HepG2 (cell line): ENCODE results near the gene TXNL4B. TPM values are rescaled to one million over a fixed set of nuclear protein-coding genes. Genes with fewer than 3 reads are reported as not detected.
A peak's percentile ranks its signal among the peaks of the same experiment; 100 is the strongest.

Experiments
- ATAC-seq: fragments of 200-7000 bp; cut with Tn5 transposase; 3 replicates; pipeline ENCODE4 v1.9.1; 2020; ENCODE audit warnings: mild to moderate bottlenecking, moderate library complexity
- BruUV-seq: library from RNA; stranded (reverse); fragments of 400-500 nt; replicated peaks from 2 replicates; lab custom pipeline; 2021; lab: Mats Ljungman, UMichigan
- CTCF ChIA-PET: fragments of 300-600 bp; formaldehyde crosslinking; extraction: SDS; loops from one replicate; lab custom pipeline; 2021; ENCODE audit warnings: low total read pairs, inconsistent platforms, low intra/inter-chr PET ratio; lab: Yijun Ruan, JAX
- POLR2A ChIA-PET: fragments of 350-600 bp; sonication (Branson Sonifier 250); formaldehyde crosslinking; loops from one replicate; lab custom pipeline; 2020; ENCODE audit warnings: antibody characterized with exemption, inconsistent platforms; lab: Yijun Ruan, JAX
- DNase-seq: peaks from one replicate; pipeline ENCODE4 v3.0.0-alpha.2; 2015; ENCODE audit warnings: low spot score
- FAIRE-seq: peaks from 3 replicates; lab custom pipeline; 2011; peaks lifted over from hg19 to GRCh38; lab: Jason Lieb, UNC
- H2AFZ ChIP-seq: one replicate; pipeline ENCODE4 v1.6.1; 2011; ENCODE audit warnings: low read length, inconsistent platforms
- H3K27ac ChIP-seq: fragments of 300-600 bp; 3 replicates; pipeline ENCODE4 v1.8.0; 2011; ENCODE audit warnings: mixed run types, mild to moderate bottlenecking, mixed read lengths, low read length, inconsistent platforms; ENCODE audit not compliant: insufficient read depth; ENCODE audit errors: extremely low read length
- H3K27me3 ChIP-seq, 2 experiments: fragments of 200-600 bp in 1 of 2; 2 replicates in 1 of 2; 3 replicates in 1 of 2; pipeline versions ENCODE4 v1.6.0 to v1.8.0; 2011; ENCODE audit warnings: low read length in 2 of 2, mild to moderate bottlenecking in 2 of 2, moderate library complexity in 2 of 2, inconsistent platforms in 1 of 2; ENCODE audit not compliant: insufficient read depth in 2 of 2, control insufficient read depth in 1 of 2
- H3K36me3 ChIP-seq, 2 experiments: fragments of 200-600 bp in 1 of 2; replicated peaks in 1 of 2; 2 replicates in 1 of 2; 3 replicates in 1 of 2; pipeline versions ENCODE4 v1.5.1 to v1.8.0; 2011; ENCODE audit warnings: low read length in 2 of 2, inconsistent platforms in 1 of 2; ENCODE audit not compliant: insufficient read depth in 2 of 2, control insufficient read depth in 1 of 2
- H3K4me1 ChIP-seq: 2 replicates; pipeline ENCODE4 v1.5.1; 2012; ENCODE audit warnings: low read length, inconsistent platforms; ENCODE audit not compliant: insufficient read depth
- H3K4me2 ChIP-seq: 2 replicates; pipeline ENCODE4 v1.6.0; 2011; ENCODE audit warnings: low read depth, low read length, inconsistent platforms
- H3K4me3 ChIP-seq, 3 experiments: fragments of 200-600 bp in 1 of 3; sonication (generic), shearing (Covaris generic) in 1 of 3; replicated peaks in 1 of 3; 2 replicates each; pipeline ENCODE4 v1.5.1; 2011 to 2016; ENCODE audit warnings: low read length in 3 of 3, inconsistent platforms in 2 of 3, low read depth in 2 of 3, mild to moderate bottlenecking in 2 of 3, control low read depth in 1 of 3, mixed read lengths in 1 of 3; ENCODE audit not compliant: insufficient read depth in 1 of 3
- H3K79me2 ChIP-seq: one replicate; pipeline ENCODE4 v1.6.1; 2011; ENCODE audit warnings: low read length, inconsistent platforms; ENCODE audit not compliant: insufficient read depth
- H3K9ac ChIP-seq: 2 replicates; pipeline ENCODE4 v1.6.0; 2011; ENCODE audit warnings: mild to moderate bottlenecking, low read depth, low read length, inconsistent platforms; ENCODE audit not compliant: insufficient read depth
- H3K9me3 ChIP-seq: 2 replicates; pipeline ENCODE4 v1.5.1; 2012; ENCODE audit warnings: mild to moderate bottlenecking, low read length
- H4K20me1 ChIP-seq: 2 replicates; pipeline ENCODE4 v1.6.0; 2011; ENCODE audit warnings: inconsistent platforms, mild to moderate bottlenecking, low read length, moderate library complexity; ENCODE audit not compliant: insufficient read depth
- BCL3 ChIP-seq: sonication (generic); formaldehyde crosslinking; IDR thresholded peaks from 2 replicates; pipeline ENCODE4 v1.5.1; 2020; ENCODE audit warnings: mild to moderate bottlenecking, missing genetic modification reagents, moderate library complexity
- CEBPB ChIP-seq: IDR thresholded peaks from 2 replicates; pipeline ENCODE4 v1.6.1; 2011; ENCODE audit warnings: low read depth, low read length, improper control_type of control experiment, borderline replicate concordance
- JUND ChIP-seq: sonication (generic); formaldehyde crosslinking; IDR thresholded peaks from 2 replicates; pipeline ENCODE4 v1.8.0; 2022; ENCODE audit warnings: mild to moderate bottlenecking, missing genetic modification reagents
- ONECUT2 ChIP-seq: sonication (generic); formaldehyde crosslinking; IDR thresholded peaks from 2 replicates; pipeline ENCODE4 v1.4.0; 2020; ENCODE audit warnings: missing genetic modification reagents
- PRPF4 ChIP-seq: fragments of 200-400 bp; formaldehyde crosslinking; IDR thresholded peaks from 2 replicates; pipeline ENCODE4 v1.6.1; 2016; ENCODE audit warnings: low read length, low read depth; ENCODE audit not compliant: poor library complexity, severe bottlenecking
- TBL1XR1 ChIP-seq: fragments of 150-350 bp; IDR thresholded peaks from 2 replicates; pipeline ENCODE4 v1.6.1; 2014; ENCODE audit warnings: borderline replicate concordance, low read length; ENCODE audit not compliant: partially characterized antibody
- ZBTB7A ChIP-seq: sonication (generic); formaldehyde crosslinking; IDR thresholded peaks from 2 replicates; pipeline ENCODE4 v1.8.0; 2022; ENCODE audit warnings: mild to moderate bottlenecking, missing genetic modification reagents
- ZFP82 ChIP-seq: sonication (generic); formaldehyde crosslinking; IDR thresholded peaks from 2 replicates; pipeline ENCODE4 v1.5.1; 2020; ENCODE audit warnings: mild to moderate bottlenecking, missing genetic modification reagents, borderline replicate concordance
- ZKSCAN8 ChIP-seq: IDR thresholded peaks from 2 replicates; pipeline ENCODE4 v1.6.1; 2016; ENCODE audit warnings: borderline replicate concordance, missing genetic modification reagents, missing compliant biosample characterization
- ZNF235 ChIP-seq: sonication (generic); formaldehyde crosslinking; IDR thresholded peaks from 2 replicates; pipeline ENCODE4 v1.8.1; 2023; ENCODE audit warnings: mild to moderate bottlenecking, missing genetic modification reagents, borderline replicate concordance
- ZNF441 ChIP-seq: sonication (generic); formaldehyde crosslinking; IDR thresholded peaks from 2 replicates; pipeline ENCODE4 v1.7.0; 2021; ENCODE audit warnings: missing genetic modification reagents, borderline replicate concordance
- WGBS: methylation state at CpG from one replicate; pipeline ENCODE4 v1.1.6; 2017; ENCODE audit warnings: low lambda C conversion rate; 5-methylcytosine and 5-hydroxymethylcytosine counted together
- in situ Hi-C: cut with HindIII; loops from 2 replicates; pipeline ENCODE4 v1.10.0; 2017; ENCODE audit warnings: low pct_unique_long_range_greater_than_20kb; ENCODE audit not compliant: extremely low pct_ligation_motif_present
- intact Hi-C: fragments of 100-400 bp; cut with micrococcal nuclease; formaldehyde crosslinking; loops from one replicate; pipeline ENCODE4 v1.10.0; 2022; ENCODE audit not compliant: unreplicated experiment
- polyA plus RNA-seq, 8 experiments: library from polyadenylated mRNA; depleted of rRNA in 3 of 8; stranded (reverse) in 7 of 8; unstranded in 1 of 8; fragments of >200 nt; fragmentation: Illumina TruSeq in 4 of 8; extraction: Trizol in 4 of 8; gene quantifications; 2 replicates each; pipeline versions ENCODE4 v1.2.1 to v1.2.3, GENCODE V29; 2011 to 2016; ENCODE audit warnings: low read depth in 4 of 8, missing spikeins in 1 of 8, mixed read lengths in 1 of 8; ENCODE audit not compliant: insufficient read depth in 1 of 8
- total RNA-seq, 5 experiments: library from RNA; depleted of rRNA; stranded (reverse); fragments of >200 nt; fragmentation: Illumina TruSeq; extraction: Trizol; gene quantifications; 2 replicates each; pipeline ENCODE4 v1.2.3, GENCODE V29; 2016; ENCODE audit warnings: low read depth in 1 of 5
- TF ChIP-seq, protein P1 (sequence below): sonication (generic); formaldehyde crosslinking; IDR thresholded peaks from 2 replicates; pipeline ENCODE4 v1.5.0; 2020; ENCODE audit warnings: mild to moderate bottlenecking, missing genetic modification reagents, borderline replicate concordance

The TXNL4B gene
- total and polyA plus RNA-seq, 2 of the 13 experiments (the other 11 are each of a cell fraction or from before 2014, with no cell fraction given): 17.4 to 18.3 TPM

GRCh38 chr16:72073560-72074230, 19.7 kb downstream of the TXNL4B start:
- Histone ChIP-seq H3K4me1 (peaks cover 51% of the 10 kb centered on the region), H4K20me1 (no peaks in the 10 kb centered on the region), H3K27ac (peak overlapping the region; percentile 90), H3K9me3 (no peaks in the 10 kb centered on the region), H3K9ac (peak overlapping the region; percentile 50), H2AFZ (no peak overlapping the region), H3K36me3 (peaks cover 2 to 3% of the 10 kb centered on the region in 2 experiments; a peak in 4 of 5 replicates), H3K27me3 (no peaks in the 10 kb centered on the region), H3K79me2 (no peaks in the 10 kb centered on the region), H3K4me3 (no peak overlapping the region; a peak in 1 of 6 replicates), H3K4me2 (peak overlapping the region; percentile 61)
- in situ Hi-C loops: no loop called here
- peak; percentile 13; the same call in 2 of the 3 replicates for ATAC-seq
- FAIRE-seq: no peak
- BruUV-seq: TSS peak; percentile 54
- TF ChIP-seq TBL1XR1 (no peak), ZNF441 (CRISPR knock-in tag) (no peak), ZNF235 (no peak), ZBTB7A (peak; percentile 62; the same call in 1 of the 2 replicates), JUND (CRISPR knock-in tag) (peak; percentile 44; the same call in 1 of the 2 replicates), ZKSCAN8 (CRISPR knock-in tag) (no peak), PRPF4 (no peak), ONECUT2 (CRISPR knock-in tag) (peak; percentile 70), ZFP82 (CRISPR knock-in tag) (no peak), BCL3 (CRISPR knock-in tag) (0 out of 2 replicates have a peak, but pooled peaks have one; percentile 3), CEBPB (no peak)
- TF ChIP-seq, protein P1, sequence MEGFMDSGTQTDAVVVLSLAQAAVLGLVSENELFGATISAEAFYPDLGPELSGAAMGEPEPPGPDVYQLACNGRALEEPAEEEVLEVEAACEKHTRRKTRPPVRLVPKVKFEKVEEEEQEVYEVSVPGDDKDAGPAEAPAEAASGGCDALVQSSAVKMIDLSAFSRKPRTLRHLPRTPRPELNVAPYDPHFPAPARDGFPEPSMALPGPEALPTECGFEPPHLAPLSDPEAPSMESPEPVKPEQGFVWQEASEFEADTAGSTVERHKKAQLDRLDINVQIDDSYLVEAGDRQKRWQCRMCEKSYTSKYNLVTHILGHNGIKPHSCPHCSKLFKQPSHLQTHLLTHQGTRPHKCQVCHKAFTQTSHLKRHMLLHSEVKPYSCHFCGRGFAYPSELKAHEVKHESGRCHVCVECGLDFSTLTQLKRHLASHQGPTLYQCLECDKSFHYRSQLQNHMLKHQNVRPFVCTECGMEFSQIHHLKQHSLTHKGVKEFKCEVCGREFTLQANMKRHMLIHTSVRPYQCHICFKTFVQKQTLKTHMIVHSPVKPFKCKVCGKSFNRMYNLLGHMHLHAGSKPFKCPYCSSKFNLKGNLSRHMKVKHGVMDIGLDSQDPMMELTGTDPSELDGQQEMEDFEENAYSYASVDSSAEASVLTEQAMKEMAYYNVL (CRISPR knock-in tag): 0 out of 2 replicates have a peak, but pooled peaks have one; percentile 32
- WGBS: 94% methylated on average over 8 of the region's 8 CpGs
- DNase-seq: no peak
- ChIA-PET POLR2A (interaction anchor here (1.2 to 4.2 kb wide), 11 partner anchors 10 to 180 kb away, joined by 3 to 51 read pairs (median 9); partner anchors contain the start of genes DHX38, HP, HPR and TXNL4B), CTCF (no interaction called here)
- intact Hi-C loops: no loop called here
